ENCODE measurements around the gene EVC. TPM values are rescaled to one million over a fixed set of nuclear protein-coding genes. Genes with fewer than 3 reads are reported as not detected.

The EVC gene
- total and polyA plus RNA-seq, 4 donors = 2.9 to 40.8 (median 13.6) TPM

DNA sequence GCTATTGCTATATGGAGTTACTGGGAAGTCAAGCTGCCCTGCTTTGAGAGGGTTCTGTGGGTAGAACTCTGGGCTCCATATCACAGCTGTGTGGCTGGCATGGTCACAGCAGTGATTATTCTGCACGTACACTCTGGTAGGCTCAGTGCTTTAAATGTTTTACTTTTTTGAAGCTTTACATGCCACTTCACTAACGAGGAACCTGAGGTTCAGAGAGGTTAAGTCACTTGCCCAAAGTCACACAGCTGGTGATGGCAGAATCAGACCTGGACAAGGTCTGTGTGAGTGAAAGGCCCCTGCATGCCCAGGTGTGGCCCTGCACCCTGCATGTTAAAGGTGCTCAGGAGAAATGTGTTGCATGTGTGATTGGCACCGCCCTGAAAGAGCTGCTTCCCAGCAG lies 24.5 kb downstream of the EVC start:
- Histone ChIP-seq H3K36me3 (ENCODE audit: control insufficient read depth in 4 of 4, insufficient read depth in 4 of 4, low read length in 4 of 4) (peaks cover 0 to 40% (median 19%) of the 10 kb centered on the region in 4 donors), H3K27me3 (ENCODE audit: control insufficient read depth in 3 of 3, insufficient read depth in 3 of 3, low read length in 2 of 3) (no peaks in the 10 kb centered on the region), H3K9me3 (ENCODE audit: control insufficient read depth in 4 of 4, insufficient read depth in 3 of 4, low read length in 3 of 4) (no peaks in the 10 kb centered on the region), H3K27ac (ENCODE audit: low read depth in 1 of 2, low read length in 1 of 2) (no peak overlapping the region), H3K9ac (ENCODE audit: insufficient read depth in 1 of 2, low read length in 2 of 2) (no peak overlapping the region), H3K4me1 (ENCODE audit: control insufficient read depth in 5 of 5, insufficient read depth in 5 of 5, low read length in 5 of 5) (no peaks in the 10 kb centered on the region), H3K4me3 (no peak overlapping the region)
- WGBS, 2 donors = 87% methylated on average over 3 of the region's 3 CpGs
- no peak for DNase-seq
- TF ChIP-seq, protein P1, sequence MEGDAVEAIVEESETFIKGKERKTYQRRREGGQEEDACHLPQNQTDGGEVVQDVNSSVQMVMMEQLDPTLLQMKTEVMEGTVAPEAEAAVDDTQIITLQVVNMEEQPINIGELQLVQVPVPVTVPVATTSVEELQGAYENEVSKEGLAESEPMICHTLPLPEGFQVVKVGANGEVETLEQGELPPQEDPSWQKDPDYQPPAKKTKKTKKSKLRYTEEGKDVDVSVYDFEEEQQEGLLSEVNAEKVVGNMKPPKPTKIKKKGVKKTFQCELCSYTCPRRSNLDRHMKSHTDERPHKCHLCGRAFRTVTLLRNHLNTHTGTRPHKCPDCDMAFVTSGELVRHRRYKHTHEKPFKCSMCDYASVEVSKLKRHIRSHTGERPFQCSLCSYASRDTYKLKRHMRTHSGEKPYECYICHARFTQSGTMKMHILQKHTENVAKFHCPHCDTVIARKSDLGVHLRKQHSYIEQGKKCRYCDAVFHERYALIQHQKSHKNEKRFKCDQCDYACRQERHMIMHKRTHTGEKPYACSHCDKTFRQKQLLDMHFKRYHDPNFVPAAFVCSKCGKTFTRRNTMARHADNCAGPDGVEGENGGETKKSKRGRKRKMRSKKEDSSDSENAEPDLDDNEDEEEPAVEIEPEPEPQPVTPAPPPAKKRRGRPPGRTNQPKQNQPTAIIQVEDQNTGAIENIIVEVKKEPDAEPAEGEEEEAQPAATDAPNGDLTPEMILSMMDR (IDR thresholded peaks at IDR 0.05; ENCODE audit: control extremely low read depth, extremely low read depth) = no peak
- ATAC-seq (ENCODE audit: insufficient read depth, low FRiP score) = no peak

DNA sequence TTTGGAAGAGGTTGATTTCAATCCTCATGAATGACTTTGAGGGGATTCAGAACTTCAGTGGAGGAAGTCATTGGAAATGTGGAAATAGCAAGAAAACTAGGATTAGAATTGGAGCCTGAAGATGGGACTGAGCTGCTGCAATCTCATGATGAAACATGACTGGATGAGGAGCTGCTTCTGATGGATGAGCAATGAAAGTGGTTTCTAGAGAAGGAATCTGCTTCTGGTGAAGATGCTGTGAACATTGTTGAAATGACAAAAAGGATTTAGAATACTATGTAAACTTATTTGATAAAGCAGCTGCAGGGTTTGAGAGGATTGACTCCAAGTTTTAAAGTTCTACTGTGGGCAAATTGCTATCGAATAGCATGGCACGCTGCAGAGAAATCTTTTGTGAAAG lies 27.1 kb downstream of the EVC start:
- Histone ChIP-seq H3K27ac (ENCODE audit: low read depth in 1 of 2, low read length in 1 of 2) (no peak overlapping the region), H3K36me3 (ENCODE audit: control insufficient read depth in 4 of 4, insufficient read depth in 4 of 4, low read length in 4 of 4) (peaks cover 0 to 38% (median 22%) of the 10 kb centered on the region in 4 donors), H3K4me3 (no peak overlapping the region), H3K4me1 (ENCODE audit: control insufficient read depth in 5 of 5, insufficient read depth in 5 of 5, low read length in 5 of 5) (no peaks in the 10 kb centered on the region), H3K9ac (ENCODE audit: insufficient read depth in 1 of 2, low read length in 2 of 2) (no peak overlapping the region), H3K9me3 (ENCODE audit: control insufficient read depth in 4 of 4, insufficient read depth in 3 of 4, low read length in 3 of 4) (no peaks in the 10 kb centered on the region), H3K27me3 (ENCODE audit: control insufficient read depth in 3 of 3, insufficient read depth in 3 of 3, low read length in 2 of 3) (no peaks in the 10 kb centered on the region)
- TF ChIP-seq, protein P1 (IDR thresholded peaks at IDR 0.05; ENCODE audit: control extremely low read depth, extremely low read depth) = no peak
- no peak for ATAC-seq (ENCODE audit: insufficient read depth, low FRiP score)
- 96 to 100% methylated on average over 2 of the region's 2 CpGs for WGBS, 2 donors
- DNase-seq = no peak

DNA sequence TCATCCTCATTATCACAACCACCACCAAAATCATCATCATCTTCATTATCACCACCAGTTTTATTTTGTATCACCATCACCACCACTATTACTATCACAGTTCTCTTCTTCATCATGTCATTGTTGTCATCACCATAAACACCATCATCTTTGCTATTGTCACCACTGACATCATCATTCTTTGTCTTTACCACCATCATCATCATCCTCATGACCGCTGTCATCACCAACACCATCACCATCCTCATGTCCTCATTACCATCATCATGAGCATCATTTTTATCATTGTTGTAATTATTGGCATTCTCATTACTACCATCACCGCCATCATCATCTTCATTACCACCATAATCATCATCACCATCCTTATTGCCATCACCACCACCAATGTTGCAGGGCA lies 31.4 kb downstream of the EVC start:
- WGBS, 2 donors = 96 to 98% methylated on average over 2 of the region's 2 CpGs

More for the DNA sequence above, 31.4 kb downstream of the EVC start:
- Histone ChIP-seq H3K27ac (ENCODE audit: low read depth in 1 of 2, low read length in 1 of 2) (no peak overlapping the region), H3K27me3 (ENCODE audit: control insufficient read depth in 3 of 3, insufficient read depth in 3 of 3, low read length in 2 of 3) (no peaks in the 10 kb centered on the region), H3K9me3 (ENCODE audit: control insufficient read depth in 4 of 4, insufficient read depth in 3 of 4, low read length in 3 of 4) (no peaks in the 10 kb centered on the region), H3K9ac (ENCODE audit: insufficient read depth in 1 of 2, low read length in 2 of 2) (no peak overlapping the region), H3K4me3 (no peak overlapping the region), H3K4me1 (ENCODE audit: control insufficient read depth in 5 of 5, insufficient read depth in 5 of 5, low read length in 5 of 5) (peaks cover 0 to 9% (median 0%) of the 10 kb centered on the region in 5 donors), H3K36me3 (ENCODE audit: control insufficient read depth in 4 of 4, insufficient read depth in 4 of 4, low read length in 4 of 4) (peaks cover 0 to 35% (median 11%) of the 10 kb centered on the region in 4 donors)
- ATAC-seq (ENCODE audit: insufficient read depth, low FRiP score) (no peak), DNase-seq (no peak)
- TF ChIP-seq, protein P1 (IDR thresholded peaks at IDR 0.05; ENCODE audit: control extremely low read depth, extremely low read depth) = no peak

Measured in lung (tissue), 12 donors.